H9 (cell line): ENCODE data around the gene IRF2. TPM values are rescaled to one million over a fixed set of nuclear protein-coding genes. Genes with fewer than 3 reads are reported as not detected.

Source experiments
- DNase-seq: peaks from one replicate; pipeline ENCODE4 v3.0.0-alpha.2; 2017
- H2AFZ ChIP-seq: one replicate; pipeline ENCODE4 v1.6.1; 2013; ENCODE audit warnings: mild to moderate bottlenecking, low read length, control low read depth, moderate library complexity
- H2AK5ac ChIP-seq: 2 replicates; pipeline ENCODE4 v1.6.1; 2013; ENCODE audit warnings: low read length, control low read depth, mixed read lengths; ENCODE audit not compliant: insufficient read length
- H2BK120ac ChIP-seq: one replicate; pipeline ENCODE4 v1.6.1; 2013; ENCODE audit warnings: low read depth, mild to moderate bottlenecking, low read length, control low read depth, inconsistent platforms; ENCODE audit not compliant: poor library complexity, severe bottlenecking
- H2BK12ac ChIP-seq: 2 replicates; pipeline ENCODE4 v1.6.1; 2013; ENCODE audit warnings: low read length, control low read depth, mixed read lengths, low read depth; ENCODE audit not compliant: insufficient read length
- H2BK15ac ChIP-seq: 2 replicates; pipeline ENCODE4 v1.6.1; 2013; ENCODE audit warnings: low read depth, low read length, control low read depth
- H2BK20ac ChIP-seq: one replicate; pipeline ENCODE4 v1.6.1; 2013; ENCODE audit warnings: low read depth, mild to moderate bottlenecking, low read length, control low read depth, inconsistent platforms; ENCODE audit not compliant: poor library complexity, severe bottlenecking
- H2BK5ac ChIP-seq: 2 replicates; pipeline ENCODE4 v1.6.1; 2013; ENCODE audit warnings: low read length, control low read depth, mixed read lengths; ENCODE audit not compliant: insufficient read length
- H3K14ac ChIP-seq: 2 replicates; pipeline ENCODE4 v1.6.1; 2013; ENCODE audit warnings: low read length, control low read depth; ENCODE audit not compliant: insufficient read depth
- H3K18ac ChIP-seq: 2 replicates; pipeline ENCODE4 v1.6.1; 2013; ENCODE audit warnings: low read depth, mild to moderate bottlenecking, mixed read lengths, low read length, control low read depth; ENCODE audit not compliant: insufficient read length
- H3K23ac ChIP-seq: 2 replicates; pipeline ENCODE4 v1.6.1; 2013; ENCODE audit warnings: low read length, control low read depth, mixed read lengths, low read depth; ENCODE audit not compliant: insufficient read length
- H3K23me2 ChIP-seq: 2 replicates; pipeline ENCODE4 v1.6.1; 2013; ENCODE audit warnings: low read depth, mild to moderate bottlenecking, mixed read lengths, low read length, control low read depth; ENCODE audit not compliant: insufficient read length, poor library complexity, severe bottlenecking
- H3K27ac ChIP-seq: 2 replicates; pipeline ENCODE4 v1.5.1; 2013; ENCODE audit warnings: low read length, control low read depth, mixed read lengths, low read depth; ENCODE audit not compliant: insufficient read length
- H3K27me3 ChIP-seq: 2 replicates; pipeline ENCODE4 v1.6.1; 2013; ENCODE audit warnings: low read length, control low read depth, inconsistent platforms; ENCODE audit not compliant: insufficient read depth
- H3K4ac ChIP-seq: 2 replicates; pipeline ENCODE4 v1.6.1; 2013; ENCODE audit warnings: low read depth, mild to moderate bottlenecking, control low read depth, inconsistent platforms, low read length, moderate library complexity
- H3K4me1 ChIP-seq: 2 replicates; pipeline ENCODE4 v1.6.1; 2013; ENCODE audit warnings: low read length, control low read depth, inconsistent platforms; ENCODE audit not compliant: insufficient read depth
- H3K4me2 ChIP-seq: 2 replicates; pipeline ENCODE4 v1.6.1; 2013; ENCODE audit warnings: low read length, control low read depth, mixed read lengths; ENCODE audit not compliant: insufficient read length, insufficient read depth
- H3K56ac ChIP-seq: 2 replicates; pipeline ENCODE4 v1.6.1; 2013; ENCODE audit warnings: low read depth, mild to moderate bottlenecking, mixed read lengths, low read length, control low read depth; ENCODE audit not compliant: insufficient read length
- H3K79me1 ChIP-seq: 2 replicates; pipeline ENCODE4 v1.6.1; 2013; ENCODE audit warnings: low read depth, mild to moderate bottlenecking, moderate library complexity, low read length, control low read depth, inconsistent platforms; ENCODE audit not compliant: insufficient read depth, poor library complexity, severe bottlenecking
- H3K79me2 ChIP-seq: 2 replicates; pipeline ENCODE4 v1.6.1; 2013; ENCODE audit warnings: low read length, control low read depth, inconsistent platforms; ENCODE audit not compliant: insufficient read depth
- H3K9ac ChIP-seq: 2 replicates; pipeline ENCODE4 v1.6.1; 2013; ENCODE audit warnings: low read length, control low read depth, mixed read lengths; ENCODE audit not compliant: insufficient read length; ENCODE audit errors: extremely low read depth
- H3K9me3 ChIP-seq: one replicate; pipeline ENCODE4 v1.6.1; 2013; ENCODE audit warnings: low read depth, low read length, inconsistent platforms; ENCODE audit not compliant: control insufficient read depth
- H3T11ph ChIP-seq: one replicate; pipeline ENCODE4 v1.6.1; 2013; ENCODE audit warnings: mild to moderate bottlenecking, low read length, control low read depth, inconsistent platforms
- H4K20me1 ChIP-seq: one replicate; pipeline ENCODE4 v1.6.1; 2013; ENCODE audit not compliant: control insufficient read depth, insufficient read length, insufficient read depth
- H4K5ac ChIP-seq: 2 replicates; pipeline ENCODE4 v1.6.1; 2013; ENCODE audit warnings: low read depth, mild to moderate bottlenecking, mixed read lengths, low read length, control low read depth; ENCODE audit not compliant: insufficient read length
- H4K8ac ChIP-seq: replicated peaks from 2 replicates; pipeline ENCODE4 v1.6.1; 2013; ENCODE audit warnings: low read length, control low read depth, mixed read lengths, low read depth; ENCODE audit not compliant: insufficient read length
- H4K91ac ChIP-seq: 2 replicates; pipeline ENCODE4 v1.6.1; 2013; ENCODE audit warnings: low read depth, mild to moderate bottlenecking, moderate library complexity, mixed read lengths, low read length, control low read depth; ENCODE audit not compliant: insufficient read length
- H3K27ac Mint-ChIP-seq, 3 experiments: 2 replicates in 2 of 3; 3 replicates in 1 of 3; pipeline ENCODE4 v1.8.0; 2020 to 2021; ENCODE audit warnings: mixed read lengths in 3 of 3, mild to moderate bottlenecking in 1 of 3, moderate library complexity in 1 of 3
- H3K27me3 Mint-ChIP-seq: 2 replicates; pipeline ENCODE4 v1.8.0; 2021; ENCODE audit warnings: low read depth, mild to moderate bottlenecking, moderate library complexity, mixed read lengths
- H3K36me3 Mint-ChIP-seq, 3 experiments: 2 replicates in 2 of 3; 3 replicates in 1 of 3; pipeline ENCODE4 v1.8.0; 2020 to 2021; ENCODE audit warnings: low read depth in 3 of 3, mixed read lengths in 3 of 3; ENCODE audit not compliant: insufficient read depth in 1 of 3
- H3K4me1 Mint-ChIP-seq, 2 experiments: 2 replicates each; pipeline ENCODE4 v1.8.0; 2020; ENCODE audit warnings: mixed read lengths in 2 of 2
- H3K4me3 Mint-ChIP-seq, 2 experiments: 2 replicates in 1 of 2; 3 replicates in 1 of 2; pipeline ENCODE4 v1.8.0; 2020 to 2021; ENCODE audit warnings: mild to moderate bottlenecking in 2 of 2, mixed read lengths in 2 of 2, moderate library complexity in 1 of 2
- H3K9me3 Mint-ChIP-seq, 2 experiments: 2 replicates in 1 of 2; 3 replicates in 1 of 2; pipeline ENCODE4 v1.8.0; 2020; ENCODE audit warnings: mild to moderate bottlenecking in 2 of 2, mixed read lengths in 2 of 2, moderate library complexity in 1 of 2
- WGBS: extraction: QIAGEN DNeasy Blood & Tissue Kit; methylation state at CpG from one replicate; pipeline ENCODE4 v1.1.7; 2013; ENCODE audit warnings: missing lambda C conversion rate, low lambda C conversion rate, mixed read lengths; ENCODE audit not compliant: insufficient read length; ENCODE audit errors: extremely low coverage; 5-methylcytosine and 5-hydroxymethylcytosine counted together
- total RNA-seq: library from RNA; stranded (reverse); gene quantifications from 2 replicates; pipeline ENCODE4 v1.2.1, GENCODE V29; 2021
- TF ChIP-seq, protein P1 (sequence below): fragments of 200-600 bp; sonication (generic); conservative IDR thresholded peaks from 3 replicates; pipeline ENCODE4 v1.8.0; 2021; ENCODE audit warnings: antibody characterized with exemption, mild to moderate bottlenecking

The IRF2 gene
- total RNA-seq, 1 experiment from 2014 or later: 13.5 TPM

DNA sequence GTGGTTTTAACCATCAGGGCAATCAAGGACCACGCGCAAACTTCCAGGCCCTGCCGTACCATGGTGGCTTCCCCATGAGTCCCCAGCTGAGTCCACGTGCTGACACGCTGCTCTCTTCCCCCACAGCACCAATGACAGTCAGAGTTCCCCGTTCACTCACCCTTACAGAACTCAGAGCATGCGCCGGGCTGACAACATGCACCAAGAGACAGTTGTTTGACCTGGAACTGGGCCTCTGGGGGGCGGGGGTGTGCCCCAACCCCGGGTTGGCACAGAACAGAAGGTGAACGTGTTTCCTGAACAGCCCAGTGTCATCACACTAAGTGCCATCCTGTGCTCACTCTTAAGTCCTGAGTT, 29.4 kb downstream of the IRF2 start:
- peaks cover 4% of the 10 kb centered on the region; the same call in 1 of the 2 replicates for H3K79me2 ChIP-seq

More for the DNA sequence above, 29.4 kb downstream of the IRF2 start:
- no peak overlapping the region for H3K56ac ChIP-seq
- no peaks in the 10 kb centered on the region for H3K27me3 Mint-ChIP-seq
- no peak overlapping the region for H2BK12ac ChIP-seq
- TF ChIP-seq, protein P1, sequence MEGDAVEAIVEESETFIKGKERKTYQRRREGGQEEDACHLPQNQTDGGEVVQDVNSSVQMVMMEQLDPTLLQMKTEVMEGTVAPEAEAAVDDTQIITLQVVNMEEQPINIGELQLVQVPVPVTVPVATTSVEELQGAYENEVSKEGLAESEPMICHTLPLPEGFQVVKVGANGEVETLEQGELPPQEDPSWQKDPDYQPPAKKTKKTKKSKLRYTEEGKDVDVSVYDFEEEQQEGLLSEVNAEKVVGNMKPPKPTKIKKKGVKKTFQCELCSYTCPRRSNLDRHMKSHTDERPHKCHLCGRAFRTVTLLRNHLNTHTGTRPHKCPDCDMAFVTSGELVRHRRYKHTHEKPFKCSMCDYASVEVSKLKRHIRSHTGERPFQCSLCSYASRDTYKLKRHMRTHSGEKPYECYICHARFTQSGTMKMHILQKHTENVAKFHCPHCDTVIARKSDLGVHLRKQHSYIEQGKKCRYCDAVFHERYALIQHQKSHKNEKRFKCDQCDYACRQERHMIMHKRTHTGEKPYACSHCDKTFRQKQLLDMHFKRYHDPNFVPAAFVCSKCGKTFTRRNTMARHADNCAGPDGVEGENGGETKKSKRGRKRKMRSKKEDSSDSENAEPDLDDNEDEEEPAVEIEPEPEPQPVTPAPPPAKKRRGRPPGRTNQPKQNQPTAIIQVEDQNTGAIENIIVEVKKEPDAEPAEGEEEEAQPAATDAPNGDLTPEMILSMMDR: no peak
- H3K36me3 Mint-ChIP-seq: peaks cover 0 to 2% (median 0%) of the 10 kb centered on the region in 3 experiments; a peak in 2 of 7 replicates
- H3K18ac ChIP-seq: no peak overlapping the region
- H3K14ac ChIP-seq: no peak overlapping the region
- H3K27ac Mint-ChIP-seq: no peak overlapping the region; a peak in 1 of 7 replicates
- H4K91ac ChIP-seq: no peak overlapping the region
- no peak overlapping the region for H2BK20ac ChIP-seq
- peaks cover 20% of the 10 kb centered on the region for H3K4me1 ChIP-seq
- no peak overlapping the region for H2BK15ac ChIP-seq
- no peak overlapping the region for H4K8ac ChIP-seq
- no peak overlapping the region for H2BK120ac ChIP-seq
- H4K20me1 ChIP-seq: no peaks in the 10 kb centered on the region
- H3T11ph ChIP-seq: no peak overlapping the region
- H3K4me1 Mint-ChIP-seq: peaks cover 68 to 77% of the 10 kb centered on the region in 2 experiments
- H3K23ac ChIP-seq: no peak overlapping the region
- H2AFZ ChIP-seq: no peak overlapping the region
- no peaks in the 10 kb centered on the region for H3K27me3 ChIP-seq
- no peak overlapping the region for H2AK5ac ChIP-seq
- no peak overlapping the region for H3K9ac ChIP-seq
- no peak overlapping the region for H3K4me3 Mint-ChIP-seq
- no peak overlapping the region for H3K4ac ChIP-seq
- no peak overlapping the region for H3K4me2 ChIP-seq
- peaks cover 10% of the 10 kb centered on the region for H3K79me1 ChIP-seq
- H3K23me2 ChIP-seq: peaks cover 3% of the 10 kb centered on the region
- H2BK5ac ChIP-seq: no peak overlapping the region
- no peaks in the 10 kb centered on the region for H3K9me3 Mint-ChIP-seq
- H3K9me3 ChIP-seq: no peaks in the 10 kb centered on the region
- WGBS: no CpG with 5 or more reads among the region's 11 CpGs
- no peak overlapping the region for H3K27ac ChIP-seq
- no peak overlapping the region for H4K5ac ChIP-seq
- no peak for DNase-seq
